HG02588 (cell line): ENCODE results near the gene LGALS8.
"Not testable (repeated sequence)": the region's sequence is repeated elsewhere in the genome, so short reads cannot be mapped to it uniquely, and the experiment has no call there.

Source experiments
- ATAC-seq: cut with Tn5 transposase; IDR thresholded peaks from one replicate; pipeline ENCODE4 v1.9.1; 2021; ENCODE audit warnings: mild to moderate bottlenecking, moderate library complexity; ENCODE audit not compliant: unreplicated experiment

LGALS8 gene

DNA sequence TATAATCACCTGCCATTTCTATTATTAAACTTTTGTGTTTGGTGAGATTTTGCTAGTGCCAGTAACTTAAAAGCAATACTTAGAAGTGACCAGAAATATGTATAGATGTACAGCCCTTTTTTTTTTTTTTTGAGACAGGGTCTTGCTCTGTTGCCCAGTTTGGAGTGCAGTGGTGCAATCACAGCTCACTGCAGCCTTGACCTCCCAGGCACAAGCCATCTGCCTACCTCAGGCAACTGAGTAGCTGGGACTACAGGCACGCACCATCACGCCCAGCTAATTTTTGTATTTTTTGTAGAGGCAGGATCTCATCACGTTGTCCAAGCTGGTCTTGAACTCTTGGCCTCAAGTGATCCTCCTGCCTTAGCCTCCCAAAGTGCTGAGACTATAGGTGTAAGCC, 56.6 kb downstream of the LGALS8 start:
- ATAC-seq: not testable (repeated sequence)

DNA sequence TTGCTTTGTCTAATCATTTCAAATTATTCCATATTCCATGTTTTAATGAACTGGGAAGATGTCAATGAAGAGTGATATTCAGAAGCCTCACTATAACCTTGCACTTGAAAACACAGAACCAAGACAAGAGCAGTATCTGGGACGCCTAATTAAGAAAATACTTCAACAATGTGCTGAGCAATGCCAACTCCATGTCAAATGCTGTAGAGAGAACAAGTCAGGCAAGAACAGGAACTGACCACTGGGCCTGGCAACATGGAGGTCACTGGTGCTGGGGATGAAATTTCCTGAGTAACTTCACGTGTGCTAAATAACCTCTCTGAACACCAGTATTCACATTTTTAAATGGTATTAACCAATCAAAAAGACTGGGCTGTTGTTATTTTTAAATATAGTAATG, 57.7 kb downstream of the LGALS8 start:
- no peak for ATAC-seq

DNA sequence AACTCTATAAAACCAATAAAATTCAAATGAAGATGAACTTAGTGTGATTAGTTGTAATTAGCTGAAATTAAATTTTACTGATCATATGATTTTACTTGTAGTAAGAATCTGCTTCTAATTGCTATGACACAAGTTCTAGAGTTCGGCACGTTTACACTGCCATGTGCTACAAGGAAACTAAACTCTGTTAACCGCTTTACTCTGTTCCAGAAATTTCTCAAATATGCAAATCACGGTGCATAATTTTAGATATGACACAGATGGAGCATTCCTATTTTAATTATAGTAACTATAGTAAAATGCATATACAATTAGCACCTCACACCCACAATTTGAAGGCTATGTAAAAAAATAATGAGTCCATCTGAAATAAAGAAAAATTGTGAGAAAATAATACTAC, 65.7 kb downstream of the LGALS8 start:
- no peak for ATAC-seq

DNA sequence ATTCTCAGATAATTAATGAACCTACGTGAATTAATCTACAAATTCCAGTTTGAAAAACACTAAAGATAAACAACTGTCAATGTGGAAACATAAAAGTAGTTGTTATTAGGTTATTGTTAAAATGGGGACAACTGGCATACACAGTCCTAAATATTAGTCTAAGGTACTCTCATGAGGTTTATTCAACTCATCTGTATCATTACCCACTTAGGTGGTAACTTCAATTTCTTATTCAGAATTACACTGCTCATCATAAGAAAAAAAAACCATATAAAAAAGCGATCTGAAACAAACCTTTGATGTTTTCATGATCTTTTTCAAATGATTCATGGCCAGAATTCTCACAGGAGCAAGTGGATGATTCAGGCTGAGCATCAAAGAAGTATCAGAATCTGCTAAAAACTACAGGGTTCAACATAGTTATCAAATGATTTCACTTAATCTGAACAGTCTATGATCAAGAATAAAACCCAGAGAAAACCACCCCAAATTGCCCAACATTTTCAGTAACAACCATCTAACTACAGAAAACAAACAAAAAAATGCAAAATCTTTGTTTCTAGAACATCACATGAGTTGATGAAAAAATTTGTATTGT, 66.9 kb downstream of the LGALS8 start:
- no peak for ATAC-seq

DNA sequence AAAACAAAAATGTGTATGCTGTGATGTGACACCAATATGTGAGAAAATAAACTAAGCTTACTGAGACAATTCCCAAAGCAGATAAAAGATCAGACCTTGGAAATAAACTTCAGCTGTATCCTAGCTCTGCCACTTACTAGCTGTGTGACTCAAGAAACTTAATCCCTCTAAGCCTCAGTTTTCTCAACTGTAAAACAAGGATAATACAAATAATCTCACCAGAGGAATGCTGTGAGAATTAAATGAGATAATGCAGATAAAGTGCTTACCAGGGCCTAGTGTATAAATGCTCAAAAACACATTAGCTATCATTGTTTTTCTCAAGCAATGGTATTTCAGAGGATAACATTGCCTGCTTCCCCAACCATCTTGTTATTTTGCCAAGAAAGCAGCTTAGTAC, 78.4 kb downstream of the LGALS8 start:
- no peak for ATAC-seq
